Spleen (tissue), 7 donors: ENCODE results near the gene NLRC4.

Source experiments
- POLR2A ChIP-seq, 3 donors: fragments of 450-650 bp; IDR thresholded peaks; one replicate each; pipeline ENCODE4 v1.5.1; 2017; ENCODE audit warnings: antibody characterized with exemption in 3 of 3, mild to moderate bottlenecking in 1 of 3
- POLR2AphosphoS5 ChIP-seq, 3 donors: sonication (generic); formaldehyde crosslinking; IDR thresholded peaks; one replicate each; pipeline ENCODE4 v1.5.1; 2017; ENCODE audit warnings: antibody characterized with exemption in 3 of 3
- TF ChIP-seq, protein P1 (sequence below), 11 experiments: fragments of 200-600 bp in 7 of 11; fragments of 450-650 bp in 4 of 11; sonication (generic) in 4 of 11; IDR thresholded peaks in 8 of 11; conservative IDR thresholded peaks in 3 of 11; 1 replicate in 7 of 11; 2 replicates in 4 of 11; pipeline versions ENCODE4 v1.4.0 to v1.8.0; 2016 to 2021; ENCODE audit warnings: antibody characterized with exemption in 11 of 11, inconsistent platforms in 4 of 11, mild to moderate bottlenecking in 1 of 11
- donor health status: DM: no; HTN: no; CAD: no; lungs with moderate emphysema.
- donor health status: DM: no; HTN: no; CAD: no.
- donor health status: DM: no; HTN: no; CAD: no.

DNA sequence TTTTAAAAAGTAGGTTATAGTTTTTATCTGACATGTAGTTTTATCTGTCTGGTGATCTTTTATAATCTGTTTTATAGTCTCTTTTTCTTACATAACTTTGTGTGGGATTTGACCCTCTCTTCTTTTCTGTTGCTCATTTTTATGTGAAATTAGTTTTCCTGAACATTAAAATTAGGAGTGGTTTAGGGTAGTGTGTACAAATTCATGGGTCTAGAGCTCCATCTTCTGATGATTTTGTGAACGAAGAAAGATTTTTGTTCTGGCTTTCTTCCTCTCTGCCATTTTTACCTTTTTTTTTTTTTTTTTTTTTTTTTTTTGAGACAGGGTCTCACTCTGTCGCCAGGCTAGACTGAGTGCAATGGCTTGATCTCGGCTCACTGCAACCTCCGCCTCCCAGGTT, 52.4 kb downstream of the NLRC4 start:
- no peak for TF ChIP-seq POLR2AphosphoS5 (IDR thresholded peaks at IDR 0.05)
- TF ChIP-seq, protein P1, sequence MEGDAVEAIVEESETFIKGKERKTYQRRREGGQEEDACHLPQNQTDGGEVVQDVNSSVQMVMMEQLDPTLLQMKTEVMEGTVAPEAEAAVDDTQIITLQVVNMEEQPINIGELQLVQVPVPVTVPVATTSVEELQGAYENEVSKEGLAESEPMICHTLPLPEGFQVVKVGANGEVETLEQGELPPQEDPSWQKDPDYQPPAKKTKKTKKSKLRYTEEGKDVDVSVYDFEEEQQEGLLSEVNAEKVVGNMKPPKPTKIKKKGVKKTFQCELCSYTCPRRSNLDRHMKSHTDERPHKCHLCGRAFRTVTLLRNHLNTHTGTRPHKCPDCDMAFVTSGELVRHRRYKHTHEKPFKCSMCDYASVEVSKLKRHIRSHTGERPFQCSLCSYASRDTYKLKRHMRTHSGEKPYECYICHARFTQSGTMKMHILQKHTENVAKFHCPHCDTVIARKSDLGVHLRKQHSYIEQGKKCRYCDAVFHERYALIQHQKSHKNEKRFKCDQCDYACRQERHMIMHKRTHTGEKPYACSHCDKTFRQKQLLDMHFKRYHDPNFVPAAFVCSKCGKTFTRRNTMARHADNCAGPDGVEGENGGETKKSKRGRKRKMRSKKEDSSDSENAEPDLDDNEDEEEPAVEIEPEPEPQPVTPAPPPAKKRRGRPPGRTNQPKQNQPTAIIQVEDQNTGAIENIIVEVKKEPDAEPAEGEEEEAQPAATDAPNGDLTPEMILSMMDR (IDR thresholded peaks at IDR 0.05 in 8 of 11, conservative IDR thresholded peaks at IDR 0.05 in 3 of 11), result no peak
- TF ChIP-seq POLR2A (IDR thresholded peaks at IDR 0.05), result no peak
